GM12878 (cell line): ENCODE measurements around the gene FILIP1L. TPM values are rescaled to one million over a fixed set of nuclear protein-coding genes. Genes with fewer than 3 reads are reported as not detected.

Experiments
- ATAC-seq: fragments of 200-7000 bp; cut with Tn5 transposase; 3 replicates; pipeline ENCODE4 v1.9.1; 2020; ENCODE audit warnings: mild to moderate bottlenecking, moderate library complexity
- BruUV-seq: library from RNA; stranded (reverse); fragments of 400-500 nt; replicated peaks from 2 replicates; lab custom pipeline; 2021; lab: Mats Ljungman, UMichigan
- CTCF ChIA-PET: fragments of 300-600 bp; sonication (Branson Sonifier 250); formaldehyde crosslinking; extraction: SDS; loops from one replicate; lab custom pipeline; 2021; ENCODE audit warnings: inconsistent platforms; lab: Yijun Ruan, JAX
- POLR2A ChIA-PET: fragments of 350-600 bp; formaldehyde crosslinking; extraction: SDS; loops from one replicate; lab custom pipeline; 2021; ENCODE audit warnings: inconsistent platforms; lab: Charles Lee
- RAD21 ChIA-PET: fragments of 300-600 bp; sonication (Branson Sonifier 250); formaldehyde crosslinking; loops from one replicate; lab custom pipeline; 2023; ENCODE audit warnings: antibody characterized with exemption; ENCODE audit not compliant: unreplicated experiment; lab: Charles Lee
- SMC1A ChIA-PET: fragments of 300-600 bp; sonication (Branson Sonifier 250); formaldehyde crosslinking; loops from one replicate; lab custom pipeline; 2023; ENCODE audit not compliant: unreplicated experiment, uncharacterized antibody; lab: Charles Lee
- DNase-seq: peaks from one replicate; pipeline ENCODE4 v3.0.0-alpha.2; 2011; ENCODE audit warnings: low read depth, low spot score
- FAIRE-seq: peaks from 3 replicates; lab custom pipeline; 2011; peaks lifted over from hg19 to GRCh38; lab: Jason Lieb, UNC
- H2AFZ ChIP-seq: 2 replicates; pipeline ENCODE4 v1.6.0; 2011; ENCODE audit warnings: low read depth, low read length, control low read depth; ENCODE audit not compliant: control insufficient read depth
- H3K27ac ChIP-seq: 2 replicates; pipeline ENCODE4 v1.5.1; 2011; ENCODE audit warnings: control low read depth; ENCODE audit not compliant: control insufficient read depth, insufficient read depth
- H3K27me3 ChIP-seq, 2 experiments: replicated peaks in 1 of 2; 2 replicates each; pipeline versions ENCODE4 v1.6.0 to v1.6.1; 2011; ENCODE audit warnings: low read length in 1 of 2; ENCODE audit not compliant: control insufficient read depth in 2 of 2, insufficient read depth in 2 of 2
- H3K36me3 ChIP-seq, 2 experiments: 2 replicates each; pipeline ENCODE4 v1.5.1; 2011; ENCODE audit warnings: low read length in 1 of 2; ENCODE audit not compliant: control insufficient read depth in 2 of 2, insufficient read depth in 2 of 2
- H3K4me1 ChIP-seq: 2 replicates; pipeline ENCODE4 v1.6.1; 2011; ENCODE audit warnings: mild to moderate bottlenecking, low read length, moderate library complexity, mixed read lengths; ENCODE audit not compliant: control insufficient read depth, insufficient read depth
- H3K4me2 ChIP-seq: 2 replicates; pipeline ENCODE4 v1.6.0; 2011; ENCODE audit warnings: control low read depth; ENCODE audit not compliant: control insufficient read depth, insufficient read depth
- H3K4me3 ChIP-seq: fragments of 200-600 bp; sonication (generic); 2 replicates; pipeline ENCODE4 v1.5.1; 2016
- H3K79me2 ChIP-seq: 2 replicates; pipeline ENCODE4 v1.6.0; 2011; ENCODE audit warnings: low read length; ENCODE audit not compliant: control insufficient read depth, insufficient read depth
- H3K9ac ChIP-seq: 2 replicates; pipeline ENCODE4 v1.8.0; 2011; ENCODE audit warnings: low read length, control low read depth, mixed read lengths; ENCODE audit not compliant: control insufficient read depth, insufficient read depth
- H3K9me3 ChIP-seq: replicated peaks from 3 replicates; pipeline ENCODE4 v1.5.1; 2011; ENCODE audit warnings: mild to moderate bottlenecking, low read length; ENCODE audit not compliant: control insufficient read depth, insufficient read depth
- H4K20me1 ChIP-seq: 2 replicates; pipeline ENCODE4 v1.6.0; 2011; ENCODE audit not compliant: control insufficient read depth, insufficient read depth
- ETV6 ChIP-seq, 2 experiments: fragments of 450-650 bp in 1 of 2; IDR thresholded peaks in 1 of 2; conservative IDR thresholded peaks in 1 of 2; 2 replicates each; pipeline ENCODE4 v1.6.1; 2014; ENCODE audit warnings: antibody characterized with exemption in 1 of 2, borderline replicate concordance in 1 of 2, low read depth in 1 of 2, mild to moderate bottlenecking in 1 of 2, moderate library complexity in 1 of 2
- NBN ChIP-seq: fragments of 450-650 bp; IDR thresholded peaks from 2 replicates; pipeline ENCODE4 v1.6.1; 2016
- NR2C2 ChIP-seq: IDR thresholded peaks from 2 replicates; pipeline ENCODE4 v1.6.1; 2011; ENCODE audit warnings: borderline replicate concordance, low read depth; ENCODE audit not compliant: control insufficient read depth, insufficient read length
- PML ChIP-seq: IDR thresholded peaks from 2 replicates; pipeline ENCODE4 v1.6.1; 2012; ENCODE audit warnings: low read length, inconsistent platforms
- ZBED1 ChIP-seq: IDR thresholded peaks from 2 replicates; pipeline ENCODE4 v1.6.1; 2016; ENCODE audit warnings: borderline replicate concordance
- ZNF274 ChIP-seq: IDR thresholded peaks from one replicate; pipeline ENCODE4 v1.8.0; 2011; ENCODE audit not compliant: insufficient read length, insufficient read depth
- ZSCAN29 ChIP-seq: fragments of 450-650 bp; IDR thresholded peaks from 2 replicates; pipeline ENCODE4 v1.6.1; 2017; ENCODE audit warnings: mild to moderate bottlenecking, moderate library complexity
- whole genome bisulfite sequencing: methylation state at CpG from one replicate; pipeline ENCODE4 v1.1.6; 2016; ENCODE audit warnings: low lambda C conversion rate; ENCODE audit not compliant: insufficient replicate concordance, insufficient coverage; ENCODE audit errors: missing lambda C conversion rate; 5-methylcytosine and 5-hydroxymethylcytosine counted together
- in situ Hi-C: fragments of 300-500 bp; cut with MboI; formaldehyde crosslinking; loops from 9 replicates; pipeline ENCODE4 v1.14.3; 2018; ENCODE audit warnings: mixed read lengths
- intact Hi-C: fragments of 100-400 bp; cut with micrococcal nuclease; formaldehyde crosslinking; loops from one replicate; pipeline ENCODE4 v1.14.2; 2022; ENCODE audit not compliant: unreplicated experiment
- polyA plus RNA-seq, 11 experiments: library from polyadenylated mRNA; depleted of rRNA in 4 of 11; unstranded in 6 of 11; stranded (reverse) in 5 of 11; fragments of >200 nt; fragmentation: Nextera tagmentation in 4 of 11; fragmentation: Illumina TruSeq in 1 of 11; extraction: Ambion mirVana in 4 of 11; extraction: Trizol in 1 of 11; gene quantifications; 1 replicate in 1 of 11; 2 replicates in 10 of 11; pipeline versions ENCODE4 v1.2.1 to v1.2.3, GENCODE V29; 2011 to 2016; ENCODE audit warnings: inconsistent platforms in 2 of 11, missing spikeins in 2 of 11, low read depth in 1 of 11
- total RNA-seq, 4 experiments: library from RNA; depleted of rRNA in 3 of 4; stranded (reverse); fragments of >200 nt in 3 of 4; fragmentation: Illumina TruSeq in 1 of 4; extraction: Trizol in 1 of 4; gene quantifications; 2 replicates each; pipeline versions ENCODE4 v1.2.1 to v1.2.3, GENCODE V29; 2013 to 2021
- TF ChIP-seq, protein P1 (sequence below): IDR thresholded peaks from 2 replicates; pipeline ENCODE4 v1.6.1; 2012; ENCODE audit warnings: improper control_type of control experiment, low read depth, low read length; ENCODE audit not compliant: insufficient replicate concordance
- TF ChIP-seq, protein P2 (sequence below): fragments of 450-650 bp; IDR thresholded peaks from 2 replicates; pipeline ENCODE4 v1.6.1; 2017; ENCODE audit warnings: mild to moderate bottlenecking, moderate library complexity
- TF ChIP-seq, protein P3 (sequence below): fragments of 450-650 bp; IDR thresholded peaks from 2 replicates; pipeline ENCODE4 v1.6.1; 2017; ENCODE audit warnings: borderline replicate concordance

FILIP1L gene
- total and polyA plus RNA-seq, 10 of the 15 experiments (the other 5 are each of a cell fraction or from before 2014, with no cell fraction given), result 0.24 to 6.1 (median 3.5) TPM

DNA sequence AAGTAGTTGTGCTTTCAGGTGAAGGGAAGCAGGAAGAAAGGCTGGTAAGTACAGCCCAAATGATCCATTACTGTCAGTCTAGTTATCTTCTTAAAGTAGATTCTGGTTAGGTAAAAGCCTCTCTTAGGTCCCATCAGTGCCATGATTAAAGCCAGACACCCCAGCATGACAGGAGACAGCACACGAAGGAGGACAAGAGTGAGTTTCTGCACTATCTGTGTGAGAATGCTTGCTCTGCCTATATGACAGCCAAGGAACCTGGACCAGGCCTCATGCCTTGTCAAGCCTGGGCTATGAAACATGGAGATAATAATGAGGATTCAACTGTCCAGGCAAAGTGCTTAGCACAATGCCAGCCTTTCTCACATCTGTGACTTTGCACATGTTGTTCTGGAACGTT, 13.5 kb upstream of the FILIP1L start:
- no peaks in the 10 kb centered on the region for H3K4me1 ChIP-seq
- DNase-seq, result no peak
- H3K27me3 ChIP-seq, result no peaks in the 10 kb centered on the region
- H3K36me3 ChIP-seq, result no peaks in the 10 kb centered on the region
- no peak for FAIRE-seq
- in situ Hi-C loops (no loop called here), intact Hi-C loops (no loop called here)
- no peak overlapping the region for H3K4me3 ChIP-seq
- no peaks in the 10 kb centered on the region for H3K9me3 ChIP-seq
- H4K20me1 ChIP-seq, result no peaks in the 10 kb centered on the region
- ChIA-PET POLR2A (no interaction called here), SMC1A (no interaction called here), CTCF (no interaction called here), RAD21 (no interaction called here)
- H2AFZ ChIP-seq, result no peak overlapping the region
- ATAC-seq, result no peak
- no peak overlapping the region for H3K9ac ChIP-seq
- no peaks in the 10 kb centered on the region for H3K79me2 ChIP-seq
- no TSS peak for BruUV-seq
- no peak overlapping the region for H3K4me2 ChIP-seq
- H3K27ac ChIP-seq, result no peak overlapping the region
- WGBS, result 76% methylated on average over 2 of the region's 2 CpGs
- TF ChIP-seq ZNF274, result no peak
- no peak for TF ChIP-seq ETV6 (conservative IDR thresholded peaks at IDR 0.05 in 1 of 2, IDR thresholded peaks at IDR 0.05 in 1 of 2; ENCODE audit: borderline replicate concordance in 1 of 2, low read depth in 1 of 2)
- no peak for TF ChIP-seq NR2C2
- no peak for TF ChIP-seq ZSCAN29
- TF ChIP-seq ZBED1, result no peak
- TF ChIP-seq, protein P1, sequence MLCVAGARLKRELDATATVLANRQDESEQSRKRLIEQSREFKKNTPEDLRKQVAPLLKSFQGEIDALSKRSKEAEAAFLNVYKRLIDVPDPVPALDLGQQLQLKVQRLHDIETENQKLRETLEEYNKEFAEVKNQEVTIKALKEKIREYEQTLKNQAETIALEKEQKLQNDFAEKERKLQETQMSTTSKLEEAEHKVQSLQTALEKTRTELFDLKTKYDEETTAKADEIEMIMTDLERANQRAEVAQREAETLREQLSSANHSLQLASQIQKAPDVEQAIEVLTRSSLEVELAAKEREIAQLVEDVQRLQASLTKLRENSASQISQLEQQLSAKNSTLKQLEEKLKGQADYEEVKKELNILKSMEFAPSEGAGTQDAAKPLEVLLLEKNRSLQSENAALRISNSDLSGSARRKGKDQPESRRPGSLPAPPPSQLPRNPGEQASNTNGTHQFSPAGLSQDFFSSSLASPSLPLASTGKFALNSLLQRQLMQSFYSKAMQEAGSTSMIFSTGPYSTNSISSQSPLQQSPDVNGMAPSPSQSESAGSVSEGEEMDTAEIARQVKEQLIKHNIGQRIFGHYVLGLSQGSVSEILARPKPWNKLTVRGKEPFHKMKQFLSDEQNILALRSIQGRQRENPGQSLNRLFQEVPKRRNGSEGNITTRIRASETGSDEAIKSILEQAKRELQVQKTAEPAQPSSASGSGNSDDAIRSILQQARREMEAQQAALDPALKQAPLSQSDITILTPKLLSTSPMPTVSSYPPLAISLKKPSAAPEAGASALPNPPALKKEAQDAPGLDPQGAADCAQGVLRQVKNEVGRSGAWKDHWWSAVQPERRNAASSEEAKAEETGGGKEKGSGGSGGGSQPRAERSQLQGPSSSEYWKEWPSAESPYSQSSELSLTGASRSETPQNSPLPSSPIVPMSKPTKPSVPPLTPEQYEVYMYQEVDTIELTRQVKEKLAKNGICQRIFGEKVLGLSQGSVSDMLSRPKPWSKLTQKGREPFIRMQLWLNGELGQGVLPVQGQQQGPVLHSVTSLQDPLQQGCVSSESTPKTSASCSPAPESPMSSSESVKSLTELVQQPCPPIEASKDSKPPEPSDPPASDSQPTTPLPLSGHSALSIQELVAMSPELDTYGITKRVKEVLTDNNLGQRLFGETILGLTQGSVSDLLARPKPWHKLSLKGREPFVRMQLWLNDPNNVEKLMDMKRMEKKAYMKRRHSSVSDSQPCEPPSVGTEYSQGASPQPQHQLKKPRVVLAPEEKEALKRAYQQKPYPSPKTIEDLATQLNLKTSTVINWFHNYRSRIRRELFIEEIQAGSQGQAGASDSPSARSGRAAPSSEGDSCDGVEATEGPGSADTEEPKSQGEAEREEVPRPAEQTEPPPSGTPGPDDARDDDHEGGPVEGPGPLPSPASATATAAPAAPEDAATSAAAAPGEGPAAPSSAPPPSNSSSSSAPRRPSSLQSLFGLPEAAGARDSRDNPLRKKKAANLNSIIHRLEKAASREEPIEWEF, result no peak
- TF ChIP-seq PML, result no peak
- TF ChIP-seq, protein P2, sequence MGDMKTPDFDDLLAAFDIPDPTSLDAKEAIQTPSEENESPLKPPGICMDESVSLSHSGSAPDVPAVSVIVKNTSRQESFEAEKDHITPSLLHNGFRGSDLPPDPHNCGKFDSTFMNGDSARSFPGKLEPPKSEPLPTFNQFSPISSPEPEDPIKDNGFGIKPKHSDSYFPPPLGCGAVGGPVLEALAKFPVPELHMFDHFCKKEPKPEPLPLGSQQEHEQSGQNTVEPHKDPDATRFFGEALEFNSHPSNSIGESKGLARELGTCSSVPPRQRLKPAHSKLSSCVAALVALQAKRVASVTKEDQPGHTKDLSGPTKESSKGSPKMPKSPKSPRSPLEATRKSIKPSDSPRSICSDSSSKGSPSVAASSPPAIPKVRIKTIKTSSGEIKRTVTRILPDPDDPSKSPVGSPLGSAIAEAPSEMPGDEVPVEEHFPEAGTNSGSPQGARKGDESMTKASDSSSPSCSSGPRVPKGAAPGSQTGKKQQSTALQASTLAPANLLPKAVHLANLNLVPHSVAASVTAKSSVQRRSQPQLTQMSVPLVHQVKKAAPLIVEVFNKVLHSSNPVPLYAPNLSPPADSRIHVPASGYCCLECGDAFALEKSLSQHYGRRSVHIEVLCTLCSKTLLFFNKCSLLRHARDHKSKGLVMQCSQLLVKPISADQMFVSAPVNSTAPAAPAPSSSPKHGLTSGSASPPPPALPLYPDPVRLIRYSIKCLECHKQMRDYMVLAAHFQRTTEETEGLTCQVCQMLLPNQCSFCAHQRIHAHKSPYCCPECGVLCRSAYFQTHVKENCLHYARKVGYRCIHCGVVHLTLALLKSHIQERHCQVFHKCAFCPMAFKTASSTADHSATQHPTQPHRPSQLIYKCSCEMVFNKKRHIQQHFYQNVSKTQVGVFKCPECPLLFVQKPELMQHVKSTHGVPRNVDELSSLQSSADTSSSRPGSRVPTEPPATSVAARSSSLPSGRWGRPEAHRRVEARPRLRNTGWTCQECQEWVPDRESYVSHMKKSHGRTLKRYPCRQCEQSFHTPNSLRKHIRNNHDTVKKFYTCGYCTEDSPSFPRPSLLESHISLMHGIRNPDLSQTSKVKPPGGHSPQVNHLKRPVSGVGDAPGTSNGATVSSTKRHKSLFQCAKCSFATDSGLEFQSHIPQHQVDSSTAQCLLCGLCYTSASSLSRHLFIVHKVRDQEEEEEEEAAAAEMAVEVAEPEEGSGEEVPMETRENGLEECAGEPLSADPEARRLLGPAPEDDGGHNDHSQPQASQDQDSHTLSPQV, result no peak
- no peak for TF ChIP-seq NBN
- TF ChIP-seq, protein P3, sequence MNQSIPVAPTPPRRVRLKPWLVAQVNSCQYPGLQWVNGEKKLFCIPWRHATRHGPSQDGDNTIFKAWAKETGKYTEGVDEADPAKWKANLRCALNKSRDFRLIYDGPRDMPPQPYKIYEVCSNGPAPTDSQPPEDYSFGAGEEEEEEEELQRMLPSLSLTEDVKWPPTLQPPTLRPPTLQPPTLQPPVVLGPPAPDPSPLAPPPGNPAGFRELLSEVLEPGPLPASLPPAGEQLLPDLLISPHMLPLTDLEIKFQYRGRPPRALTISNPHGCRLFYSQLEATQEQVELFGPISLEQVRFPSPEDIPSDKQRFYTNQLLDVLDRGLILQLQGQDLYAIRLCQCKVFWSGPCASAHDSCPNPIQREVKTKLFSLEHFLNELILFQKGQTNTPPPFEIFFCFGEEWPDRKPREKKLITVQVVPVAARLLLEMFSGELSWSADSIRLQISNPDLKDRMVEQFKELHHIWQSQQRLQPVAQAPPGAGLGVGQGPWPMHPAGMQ, result no peak
